Vagina (tissue), 2 donors: ENCODE data around the gene DDR1. TPM values are rescaled to one million over a fixed set of nuclear protein-coding genes. Genes with fewer than 3 reads are reported as not detected.

Experiments used
- DNase-seq, 2 donors: peaks; one replicate each; pipeline ENCODE4 v3.0.0-alpha.2; 2017; ENCODE audit errors: extremely low spot score in 2 of 2
- H3K27ac ChIP-seq: fragments of 200-600 bp; sonication (generic); one replicate; pipeline ENCODE4 v1.5.1; 2019
- H3K27me3 ChIP-seq: fragments of 200-600 bp; sonication (generic); one replicate; pipeline ENCODE4 v1.5.1; 2019
- H3K36me3 ChIP-seq, 2 donors: fragments of 200-600 bp; sonication (generic); one replicate each; pipeline ENCODE4 v1.5.1; 2017 to 2019
- H3K4me1 ChIP-seq: fragments of 200-600 bp; sonication (generic); one replicate; pipeline ENCODE4 v1.5.1; 2019
- H3K4me3 ChIP-seq, 2 donors: fragments of 200-600 bp; sonication (generic); 1 replicate in 1 of 2; 2 replicates in 1 of 2; pipeline ENCODE4 v1.5.1; 2016 to 2019
- H3K9me3 ChIP-seq: fragments of 200-600 bp; sonication (generic); one replicate; pipeline ENCODE4 v1.5.1; 2019
- CTCF ChIP-seq, 3 experiments: fragments of 450-650 bp in 2 of 3; fragments of 200-600 bp in 1 of 3; sonication (generic) in 1 of 3; IDR thresholded peaks; one replicate each; pipeline ENCODE4 v1.5.1; 2017 to 2019; ENCODE audit warnings: antibody characterized with exemption in 3 of 3, mild to moderate bottlenecking in 2 of 3, moderate library complexity in 2 of 3
- POLR2A ChIP-seq, 2 donors: fragments of 450-650 bp; IDR thresholded peaks; one replicate each; pipeline ENCODE4 v1.6.1; 2017; ENCODE audit warnings: antibody characterized with exemption in 2 of 2, mild to moderate bottlenecking in 2 of 2, moderate library complexity in 2 of 2
- POLR2AphosphoS5 ChIP-seq, 2 donors: sonication (generic); formaldehyde crosslinking; IDR thresholded peaks; one replicate each; pipeline ENCODE4 v1.9.0; 2017; ENCODE audit warnings: antibody characterized with exemption in 2 of 2, mild to moderate bottlenecking in 2 of 2, low read depth in 1 of 2; ENCODE audit not compliant: insufficient read depth in 1 of 2
- intact Hi-C: fragments of 100-400 bp; cut with DNase I; formaldehyde crosslinking; loops from one replicate; pipeline ENCODE4 v1.15.1; 2023
- total RNA-seq: library from RNA; depleted of rRNA; stranded (reverse); fragments of >200 nt; gene quantifications from one replicate; pipeline ENCODE4 v1.2.3, GENCODE V29; 2016

Gene DDR1
- total RNA-seq, 1 donor from 2014 or later: 71.5 TPM

- H3K27ac ChIP-seq: no peak overlapping the region
- H3K4me3 ChIP-seq: no peak overlapping the region
- no peaks in the 10 kb centered on the region for H3K4me1 ChIP-seq
- no peaks in the 10 kb centered on the region for H3K9me3 ChIP-seq
- intact Hi-C loops: no loop called here
- no peaks in the 10 kb centered on the region for H3K27me3 ChIP-seq
- TF ChIP-seq POLR2AphosphoS5 (IDR thresholded peaks at IDR 0.05; ENCODE audit: insufficient read depth in 1 of 2, low read depth in 1 of 2) (no peak), POLR2A (IDR thresholded peaks at IDR 0.05) (no peak), CTCF (IDR thresholded peaks at IDR 0.05) (no peak)
- H3K36me3 ChIP-seq: peaks cover 0 to 4% of the 10 kb centered on the region in 2 donors
- DNase-seq: no peak
Observed at GRCh38 chr6:30931272-30931671, 47.0 kb downstream of the DDR1 start.

- Histone ChIP-seq H3K4me3 (no peak within 1 kb of the TSS), H3K36me3 (no peaks in the 10 kb centered on the region), H3K27me3 (no peaks in the 10 kb centered on the region), H3K27ac (no peak within 1 kb of the TSS), H3K4me1 (no peaks in the 10 kb centered on the region), H3K9me3 (no peaks in the 10 kb centered on the region)
- TF ChIP-seq POLR2A (IDR thresholded peaks at IDR 0.05) (no peak), POLR2AphosphoS5 (IDR thresholded peaks at IDR 0.05; ENCODE audit: insufficient read depth in 1 of 2, low read depth in 1 of 2) (no peak), CTCF (IDR thresholded peaks at IDR 0.05) (no peak)
- DNase-seq: no peak
- intact Hi-C loops: no loop called here
Observed at GRCh38 chr6:30931969-30932645, 47.8 kb downstream of the DDR1 start, which contains the start of gene SFTA2. TSS of gene SFTA2 (minus strand) at chr6:30932170. CDS start at chr6:30932096, 74 bp downstream.

- H3K27ac ChIP-seq: no peak overlapping the region
- H3K27me3 ChIP-seq: no peaks in the 10 kb centered on the region
- TF ChIP-seq POLR2A (IDR thresholded peaks at IDR 0.05): no peak
- no peak for TF ChIP-seq POLR2AphosphoS5 (IDR thresholded peaks at IDR 0.05; ENCODE audit: insufficient read depth in 1 of 2, low read depth in 1 of 2)
- TF ChIP-seq CTCF (IDR thresholded peaks at IDR 0.05): no peak
- DNase-seq: no peak
- H3K36me3 ChIP-seq: no peaks in the 10 kb centered on the region
- no peaks in the 10 kb centered on the region for H3K9me3 ChIP-seq
- peaks cover 1% of the 10 kb centered on the region for H3K4me1 ChIP-seq
- H3K4me3 ChIP-seq: no peak overlapping the region
- intact Hi-C loops: no loop called here
Observed at GRCh38 chr6:30932665-30933365, 48.5 kb downstream of the DDR1 start.

GRCh38 chr6:30935018-30935417 is 50.7 kb downstream of the DDR1 start:
- intact Hi-C loops: no loop called here
- Histone ChIP-seq H3K4me3 (no peak overlapping the region), H3K9me3 (no peaks in the 10 kb centered on the region), H3K36me3 (no peaks in the 10 kb centered on the region), H3K27me3 (no peaks in the 10 kb centered on the region), H3K4me1 (peaks cover 19% of the 10 kb centered on the region), H3K27ac (no peak overlapping the region)
- no peak for TF ChIP-seq CTCF (IDR thresholded peaks at IDR 0.05)
- TF ChIP-seq POLR2A (IDR thresholded peaks at IDR 0.05): no peak
- TF ChIP-seq POLR2AphosphoS5 (IDR thresholded peaks at IDR 0.05; ENCODE audit: insufficient read depth in 1 of 2, low read depth in 1 of 2): no peak
- no peak for DNase-seq

- intact Hi-C loops: no loop called here
- H3K36me3 ChIP-seq: no peaks in the 10 kb centered on the region
- no peak overlapping the region for H3K27ac ChIP-seq
- no peaks in the 10 kb centered on the region for H3K27me3 ChIP-seq
- H3K9me3 ChIP-seq: no peaks in the 10 kb centered on the region
- no peak for TF ChIP-seq POLR2AphosphoS5 (IDR thresholded peaks at IDR 0.05; ENCODE audit: insufficient read depth in 1 of 2, low read depth in 1 of 2)
- TF ChIP-seq CTCF (IDR thresholded peaks at IDR 0.05): no peak
- no peak for TF ChIP-seq POLR2A (IDR thresholded peaks at IDR 0.05)
- peaks cover 20% of the 10 kb centered on the region for H3K4me1 ChIP-seq
- DNase-seq: no peak
- H3K4me3 ChIP-seq: no peak overlapping the region
Observed at GRCh38 chr6:30937265-30937664, 52.9 kb downstream of the DDR1 start.
